Immature natural killer cell (primary cell): ENCODE results near the gene EHBP1. TPM values are rescaled to one million over a fixed set of nuclear protein-coding genes. Genes with fewer than 3 reads are reported as not detected.

ENCODE experiments used
- DNase-seq, 3 donors: peaks; one replicate each; pipeline ENCODE4 v3.0.0; 2022; ENCODE audit warnings: mixed read lengths in 1 of 3
- H3K27ac Mint-ChIP-seq, 6 donors: one replicate each; pipeline ENCODE4 v1.8.0; 2020; ENCODE audit warnings: mixed read lengths in 6 of 6, mild to moderate bottlenecking in 5 of 6, inconsistent platforms in 4 of 6, moderate library complexity in 3 of 6
- H3K27me3 Mint-ChIP-seq, 3 donors: one replicate each; pipeline ENCODE4 v1.8.0; 2020 to 2021; ENCODE audit warnings: low read depth in 3 of 3, mild to moderate bottlenecking in 3 of 3, mixed read lengths in 3 of 3, moderate library complexity in 3 of 3, inconsistent platforms in 1 of 3
- H3K36me3 Mint-ChIP-seq, 3 donors: one replicate each; pipeline ENCODE4 v1.8.0; 2020; ENCODE audit warnings: mixed read lengths in 3 of 3, inconsistent platforms in 2 of 3, mild to moderate bottlenecking in 2 of 3
- H3K4me1 Mint-ChIP-seq, 2 donors: one replicate each; pipeline ENCODE4 v1.8.0; 2020; ENCODE audit warnings: inconsistent platforms in 2 of 2, mild to moderate bottlenecking in 2 of 2, mixed read lengths in 2 of 2, moderate library complexity in 1 of 2
- H3K4me3 Mint-ChIP-seq, 5 donors: one replicate each; pipeline ENCODE4 v1.8.0; 2020; ENCODE audit warnings: mild to moderate bottlenecking in 5 of 5, mixed read lengths in 5 of 5, inconsistent platforms in 3 of 5, moderate library complexity in 3 of 5
- H3K9me3 Mint-ChIP-seq, 6 donors: one replicate each; pipeline ENCODE4 v1.8.0; 2020; ENCODE audit warnings: mild to moderate bottlenecking in 6 of 6, mixed read lengths in 6 of 6, inconsistent platforms in 4 of 6, moderate library complexity in 3 of 6
- polyA plus RNA-seq, 3 donors: library from polyadenylated mRNA; unstranded; fragments of 300-500 nt; fragmentation: Illumina TruSeq; gene quantifications; one replicate each; pipeline ENCODE4 v1.2.3, GENCODE V29; 2021

The EHBP1 gene
- polyA plus RNA-seq, 3 donors from 2014 or later: 6.9 to 23.5 (median 9.0) TPM

- Mint-ChIP-seq H3K27me3 (peaks cover 0 to 3% (median 0%) of the 10 kb centered on the region in 3 donors), H3K9me3 (no peaks in the 10 kb centered on the region), H3K36me3 (peaks cover 0 to 5% (median 0%) of the 10 kb centered on the region in 3 donors), H3K27ac (no peak overlapping the region), H3K4me3 (no peak overlapping the region), H3K4me1 (peaks cover 11 to 16% of the 10 kb centered on the region in 2 donors)
- DNase-seq: no peak
Observed at GRCh38 chr2:62787386-62787785, 81.9 kb downstream of the EHBP1 start.

DNA sequence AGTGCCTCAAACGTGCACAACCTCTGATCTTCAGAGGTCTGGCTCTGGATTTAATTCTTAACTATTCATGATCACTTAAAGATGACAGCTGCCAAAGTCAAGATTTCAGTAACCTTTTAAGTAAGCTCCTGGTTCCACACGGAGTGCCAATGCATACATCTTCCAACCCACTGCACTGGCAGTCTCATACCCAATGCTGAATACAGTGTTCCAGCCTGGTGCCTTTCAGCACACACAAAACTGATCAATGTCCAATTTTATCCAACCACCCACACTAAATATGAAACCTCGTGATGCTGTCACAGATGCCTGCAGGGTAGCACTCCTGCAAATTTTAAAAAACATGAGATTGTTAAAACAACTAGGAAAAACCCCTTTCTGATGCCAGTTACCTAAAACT, 84.0 kb downstream of the EHBP1 start:
- no peaks in the 10 kb centered on the region for H3K27me3 Mint-ChIP-seq
- H3K4me3 Mint-ChIP-seq: no peak overlapping the region
- peaks cover 11 to 16% of the 10 kb centered on the region in 2 donors for H3K4me1 Mint-ChIP-seq
- H3K36me3 Mint-ChIP-seq: no peaks in the 10 kb centered on the region
- H3K9me3 Mint-ChIP-seq: no peaks in the 10 kb centered on the region
- H3K27ac Mint-ChIP-seq: peak overlapping the region in 1 of 6 donors; percentile 10
- no peak for DNase-seq

GRCh38 chr2:62789918-62790317, 84.4 kb downstream of the EHBP1 start:
- H3K9me3 Mint-ChIP-seq: no peaks in the 10 kb centered on the region
- no peak overlapping the region for H3K4me3 Mint-ChIP-seq
- no peak for DNase-seq
- H3K27ac Mint-ChIP-seq: peak overlapping the region in 1 of 6 donors; percentile 10
- H3K4me1 Mint-ChIP-seq: peaks cover 11 to 16% of the 10 kb centered on the region in 2 donors
- no peaks in the 10 kb centered on the region for H3K36me3 Mint-ChIP-seq
- no peaks in the 10 kb centered on the region for H3K27me3 Mint-ChIP-seq

DNA sequence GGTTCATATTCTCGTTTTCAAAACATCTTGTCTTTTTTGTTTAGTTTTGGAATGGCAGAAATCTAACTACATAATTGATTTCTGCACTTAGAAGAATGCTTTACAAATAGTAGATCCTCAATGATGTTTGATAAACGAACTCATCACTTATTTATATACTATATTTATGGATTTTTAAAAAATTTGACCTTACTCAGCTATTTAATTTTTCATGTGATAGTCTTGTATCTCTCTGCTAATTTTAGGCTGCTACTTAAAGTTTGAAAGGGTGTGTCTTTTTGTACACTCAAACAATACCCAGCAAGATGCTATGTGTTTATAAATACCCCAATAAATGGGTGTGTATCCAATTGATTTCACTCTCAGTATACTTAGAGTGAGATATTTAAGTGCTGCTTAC, 86.9 kb downstream of the EHBP1 start:
- Mint-ChIP-seq H3K4me1 (peaks cover 11 to 16% of the 10 kb centered on the region in 2 donors), H3K4me3 (no peak overlapping the region), H3K9me3 (no peaks in the 10 kb centered on the region), H3K27me3 (no peaks in the 10 kb centered on the region), H3K36me3 (no peaks in the 10 kb centered on the region), H3K27ac (no peak overlapping the region)
- DNase-seq: no peak

GRCh38 chr2:62793213-62793612, 87.7 kb downstream of the EHBP1 start:
- H3K27ac Mint-ChIP-seq: no peak overlapping the region
- H3K4me1 Mint-ChIP-seq: peaks cover 11 to 16% of the 10 kb centered on the region in 2 donors
- DNase-seq: no peak
- no peaks in the 10 kb centered on the region for H3K36me3 Mint-ChIP-seq
- no peaks in the 10 kb centered on the region for H3K9me3 Mint-ChIP-seq
- H3K4me3 Mint-ChIP-seq: no peak overlapping the region
- H3K27me3 Mint-ChIP-seq: no peaks in the 10 kb centered on the region

DNA sequence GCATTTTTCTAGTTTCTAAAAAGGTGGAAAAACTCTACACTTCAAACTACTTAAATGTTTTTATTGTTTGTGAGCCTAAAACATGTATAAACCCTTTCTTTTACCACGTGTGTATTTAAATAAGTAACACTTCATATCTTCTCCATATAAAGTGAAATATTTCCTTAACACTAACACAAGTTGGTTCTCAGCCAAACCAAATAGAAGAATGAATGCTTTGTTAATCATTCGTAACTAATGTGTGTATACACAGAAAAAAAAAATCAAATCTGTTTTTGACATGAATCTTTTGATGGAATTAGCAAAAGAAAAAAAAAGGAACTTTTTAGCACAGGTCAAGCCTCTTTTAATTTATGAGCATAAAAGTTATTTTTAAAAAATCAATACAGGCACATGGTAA, 89.3 kb downstream of the EHBP1 start:
- no peaks in the 10 kb centered on the region for H3K36me3 Mint-ChIP-seq
- DNase-seq: no peak
- no peaks in the 10 kb centered on the region for H3K9me3 Mint-ChIP-seq
- H3K4me1 Mint-ChIP-seq: peaks cover under 1 to 3% of the 10 kb centered on the region in 2 donors
- no peaks in the 10 kb centered on the region for H3K27me3 Mint-ChIP-seq
- H3K27ac Mint-ChIP-seq: no peak overlapping the region
- H3K4me3 Mint-ChIP-seq: no peak overlapping the region

GRCh38 chr2:62795341-62795740, 89.8 kb downstream of the EHBP1 start:
- Mint-ChIP-seq H3K4me3 (no peak overlapping the region), H3K9me3 (no peaks in the 10 kb centered on the region), H3K36me3 (no peaks in the 10 kb centered on the region), H3K27me3 (no peaks in the 10 kb centered on the region), H3K27ac (no peak overlapping the region), H3K4me1 (peaks cover 4 to 6% of the 10 kb centered on the region in 2 donors)
- DNase-seq: no peak

DNA sequence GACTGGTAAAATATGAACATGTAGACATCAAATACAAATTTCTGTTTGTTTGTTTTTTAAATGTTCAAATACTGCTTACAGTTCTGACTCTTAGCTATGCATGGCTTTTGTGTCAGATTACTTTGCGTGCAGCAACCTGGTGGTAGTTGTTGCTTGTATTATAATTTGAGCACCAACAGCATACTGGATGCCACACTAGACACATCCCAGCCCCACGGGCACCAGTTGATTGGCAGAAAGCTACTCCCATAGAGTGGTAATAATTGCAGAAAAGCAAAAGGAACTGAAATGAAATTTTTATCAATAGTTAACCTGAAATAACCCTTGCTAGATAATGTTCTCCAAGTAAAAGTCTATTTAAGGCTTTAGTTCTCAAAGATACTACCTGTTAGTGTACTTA, 91.6 kb downstream of the EHBP1 start:
- Mint-ChIP-seq H3K4me1 (peaks cover 13 to 24% of the 10 kb centered on the region in 2 donors), H3K4me3 (no peak overlapping the region), H3K27ac (no peak overlapping the region), H3K36me3 (no peaks in the 10 kb centered on the region), H3K9me3 (no peaks in the 10 kb centered on the region), H3K27me3 (no peaks in the 10 kb centered on the region)
- no peak for DNase-seq

- Mint-ChIP-seq H3K9me3 (no peaks in the 10 kb centered on the region), H3K4me1 (peaks cover 14 to 26% of the 10 kb centered on the region in 2 donors), H3K4me3 (no peak overlapping the region), H3K27ac (no peak overlapping the region), H3K27me3 (no peaks in the 10 kb centered on the region), H3K36me3 (no peaks in the 10 kb centered on the region)
- DNase-seq: no peak
Observed at GRCh38 chr2:62800618-62801017, 95.1 kb downstream of the EHBP1 start.

GRCh38 chr2:62801110-62801509, 95.6 kb downstream of the EHBP1 start:
- Mint-ChIP-seq H3K4me3 (no peak overlapping the region), H3K36me3 (no peaks in the 10 kb centered on the region), H3K27me3 (no peaks in the 10 kb centered on the region), H3K27ac (peak overlapping the region in 1 of 6 donors; percentile 1), H3K4me1 (peaks cover 14 to 26% of the 10 kb centered on the region in 2 donors), H3K9me3 (no peaks in the 10 kb centered on the region)
- no peak for DNase-seq

DNA sequence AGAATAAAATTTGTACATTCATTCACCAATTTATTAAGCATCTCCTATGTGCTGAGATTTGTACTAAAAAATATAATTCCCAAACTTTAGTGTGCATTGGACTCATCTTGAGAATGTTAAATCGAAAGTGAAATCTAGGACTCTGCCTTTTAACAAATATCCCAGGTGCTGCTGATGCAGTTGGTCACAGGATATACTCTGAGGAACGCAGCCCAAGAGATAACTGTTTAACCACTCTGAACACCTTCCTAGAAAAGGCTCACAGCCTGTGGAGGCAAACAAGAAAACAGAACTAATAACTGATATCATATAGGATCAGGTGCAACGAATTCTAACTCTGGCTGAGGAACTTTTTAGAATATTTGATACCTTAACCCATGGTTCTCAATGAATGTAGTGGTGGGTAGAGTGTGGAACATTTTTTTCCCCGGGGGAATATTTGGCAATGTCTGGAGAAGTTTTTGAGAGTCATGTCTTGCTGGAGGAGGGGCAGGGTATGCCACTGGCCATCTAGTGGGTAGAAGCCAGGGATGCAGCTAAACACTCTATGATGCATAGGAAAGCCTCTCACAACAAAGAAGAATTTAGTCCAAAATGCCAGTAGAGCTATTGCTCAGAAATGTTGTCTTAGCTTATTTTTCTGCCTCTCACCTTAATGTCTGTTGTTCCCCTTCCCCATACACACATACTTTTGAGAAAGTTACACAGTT, 96.5 kb downstream of the EHBP1 start:
- Mint-ChIP-seq H3K27me3 (no peaks in the 10 kb centered on the region), H3K4me3 (peak overlapping the region in 2 of 5 donors; percentile 24 to 33), H3K36me3 (no peaks in the 10 kb centered on the region), H3K27ac (peak overlapping the region in 3 of 6 donors; percentile 0 to 42 (median 9)), H3K4me1 (peaks cover 14 to 26% of the 10 kb centered on the region in 2 donors), H3K9me3 (no peaks in the 10 kb centered on the region)
- no peak for DNase-seq

- Mint-ChIP-seq H3K9me3 (peaks cover 0 to 1% (median 0%) of the 10 kb centered on the region in 6 donors), H3K36me3 (peaks cover 4 to 6% (median 5%) of the 10 kb centered on the region in 3 donors), H3K27ac (no peak overlapping the region), H3K4me1 (peaks cover 19 to 33% of the 10 kb centered on the region in 2 donors), H3K4me3 (no peak overlapping the region), H3K27me3 (no peaks in the 10 kb centered on the region)
- DNase-seq: no peak
Observed at GRCh38 chr2:62803961-62804360, 98.4 kb downstream of the EHBP1 start.

- Mint-ChIP-seq H3K4me1 (peaks cover 12 to 18% of the 10 kb centered on the region in 2 donors), H3K4me3 (no peak overlapping the region), H3K27ac (no peak overlapping the region), H3K36me3 (peaks cover 4 to 6% (median 5%) of the 10 kb centered on the region in 3 donors), H3K9me3 (peaks cover 0 to 3% (median 0%) of the 10 kb centered on the region in 6 donors), H3K27me3 (no peaks in the 10 kb centered on the region)
- no peak for DNase-seq
Observed at GRCh38 chr2:62806231-62806630, 100.7 kb downstream of the EHBP1 start.

- H3K27me3 Mint-ChIP-seq: no peaks in the 10 kb centered on the region
- peaks cover 12 to 23% of the 10 kb centered on the region in 2 donors for H3K4me1 Mint-ChIP-seq
- peaks cover 4 to 9% (median 6%) of the 10 kb centered on the region in 3 donors for H3K36me3 Mint-ChIP-seq
- peaks cover 0 to 3% (median 0%) of the 10 kb centered on the region in 6 donors for H3K9me3 Mint-ChIP-seq
- no peak overlapping the region for H3K4me3 Mint-ChIP-seq
- H3K27ac Mint-ChIP-seq: peak overlapping the region in 1 of 6 donors; percentile 18
- DNase-seq: no peak
Observed at GRCh38 chr2:62808554-62808953, 103.0 kb downstream of the EHBP1 start.

GRCh38 chr2:62811086-62811485, 105.6 kb downstream of the EHBP1 start:
- H3K4me1 Mint-ChIP-seq: peaks cover 20 to 32% of the 10 kb centered on the region in 2 donors

More at GRCh38 chr2:62811086-62811485, 105.6 kb downstream of the EHBP1 start:
- Mint-ChIP-seq H3K27me3 (no peaks in the 10 kb centered on the region), H3K9me3 (peaks cover 0 to 3% (median 0%) of the 10 kb centered on the region in 6 donors), H3K36me3 (peaks cover 4 to 9% (median 6%) of the 10 kb centered on the region in 3 donors), H3K4me3 (no peak overlapping the region), H3K27ac (no peak overlapping the region)
- DNase-seq: no peak
